ENCODE data around the gene FAM163A. TPM values are rescaled to one million over a fixed set of nuclear protein-coding genes. Genes with fewer than 3 reads are reported as not detected.

Gene FAM163A
- total and polyA plus RNA-seq, 2 experiments from 2014 or later = 0.06 to 0.42 TPM

DNA sequence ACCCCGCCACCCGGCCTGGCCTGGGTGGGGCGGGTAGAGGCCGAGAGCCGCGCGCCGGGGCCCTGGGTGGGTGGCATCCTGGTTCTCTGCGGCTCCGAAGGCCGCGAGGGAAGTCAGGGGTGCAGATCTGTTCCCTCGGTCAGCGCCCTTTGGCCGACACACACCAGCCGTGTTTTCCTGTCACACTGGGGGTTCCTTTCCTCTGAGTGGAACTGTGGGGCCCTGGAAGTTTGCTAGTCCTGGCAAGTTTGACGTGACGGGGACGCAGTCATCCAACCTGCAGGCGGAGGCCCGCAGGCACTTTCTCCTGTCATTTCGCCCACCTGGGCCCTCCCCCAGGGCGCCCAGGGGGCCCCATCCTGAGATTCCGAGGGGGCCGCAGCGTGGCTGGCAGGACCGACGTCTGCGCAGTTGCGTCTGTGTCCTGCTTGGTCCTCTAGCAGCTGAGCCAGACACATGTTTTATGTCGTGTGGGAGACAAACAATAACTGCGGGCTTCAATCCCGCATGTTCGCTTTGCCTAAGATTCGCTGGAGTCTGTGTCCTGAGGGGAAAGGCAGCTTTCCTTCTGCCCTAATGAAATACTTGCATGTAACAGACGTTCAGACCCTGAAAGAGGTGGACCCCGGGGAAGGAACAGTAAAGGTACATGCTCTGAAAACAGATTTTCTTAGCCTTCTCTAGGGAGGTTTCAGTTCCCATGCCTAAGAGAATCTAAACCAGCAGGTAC, 1.5 kb downstream of the FAM163A start:
- no peak overlapping the region for H3K27ac ChIP-seq
- no peaks in the 10 kb centered on the region for H3K4me1 ChIP-seq (ENCODE audit: low read depth)
- no peak for DNase-seq (ENCODE audit: low read depth in 1 of 2, low spot score in 1 of 2)
- no peak overlapping the region for H3K4me3 ChIP-seq
- TF ChIP-seq, protein P1, sequence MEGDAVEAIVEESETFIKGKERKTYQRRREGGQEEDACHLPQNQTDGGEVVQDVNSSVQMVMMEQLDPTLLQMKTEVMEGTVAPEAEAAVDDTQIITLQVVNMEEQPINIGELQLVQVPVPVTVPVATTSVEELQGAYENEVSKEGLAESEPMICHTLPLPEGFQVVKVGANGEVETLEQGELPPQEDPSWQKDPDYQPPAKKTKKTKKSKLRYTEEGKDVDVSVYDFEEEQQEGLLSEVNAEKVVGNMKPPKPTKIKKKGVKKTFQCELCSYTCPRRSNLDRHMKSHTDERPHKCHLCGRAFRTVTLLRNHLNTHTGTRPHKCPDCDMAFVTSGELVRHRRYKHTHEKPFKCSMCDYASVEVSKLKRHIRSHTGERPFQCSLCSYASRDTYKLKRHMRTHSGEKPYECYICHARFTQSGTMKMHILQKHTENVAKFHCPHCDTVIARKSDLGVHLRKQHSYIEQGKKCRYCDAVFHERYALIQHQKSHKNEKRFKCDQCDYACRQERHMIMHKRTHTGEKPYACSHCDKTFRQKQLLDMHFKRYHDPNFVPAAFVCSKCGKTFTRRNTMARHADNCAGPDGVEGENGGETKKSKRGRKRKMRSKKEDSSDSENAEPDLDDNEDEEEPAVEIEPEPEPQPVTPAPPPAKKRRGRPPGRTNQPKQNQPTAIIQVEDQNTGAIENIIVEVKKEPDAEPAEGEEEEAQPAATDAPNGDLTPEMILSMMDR (IDR thresholded peaks at IDR 0.05; ENCODE audit: low read depth, low read length) = no peak
- peaks cover 100% of the 10 kb centered on the region for H3K27me3 ChIP-seq
- H3K36me3 ChIP-seq = no peaks in the 10 kb centered on the region
- H3K9me3 ChIP-seq (ENCODE audit: low read depth) = no peaks in the 10 kb centered on the region

GRCh38 chr1:179745131-179745611, 2.1 kb downstream of the FAM163A start:
- H3K9me3 ChIP-seq (ENCODE audit: low read depth) = no peaks in the 10 kb centered on the region
- peaks cover 98% of the 10 kb centered on the region for H3K27me3 ChIP-seq
- no peak for DNase-seq (ENCODE audit: low read depth in 1 of 2, low spot score in 1 of 2)
- H3K27ac ChIP-seq = no peak overlapping the region
- no peaks in the 10 kb centered on the region for H3K4me1 ChIP-seq (ENCODE audit: low read depth)
- TF ChIP-seq, protein P1 (IDR thresholded peaks at IDR 0.05; ENCODE audit: low read depth, low read length) = no peak
- no peaks in the 10 kb centered on the region for H3K36me3 ChIP-seq
- H3K4me3 ChIP-seq = no peak overlapping the region

DNA sequence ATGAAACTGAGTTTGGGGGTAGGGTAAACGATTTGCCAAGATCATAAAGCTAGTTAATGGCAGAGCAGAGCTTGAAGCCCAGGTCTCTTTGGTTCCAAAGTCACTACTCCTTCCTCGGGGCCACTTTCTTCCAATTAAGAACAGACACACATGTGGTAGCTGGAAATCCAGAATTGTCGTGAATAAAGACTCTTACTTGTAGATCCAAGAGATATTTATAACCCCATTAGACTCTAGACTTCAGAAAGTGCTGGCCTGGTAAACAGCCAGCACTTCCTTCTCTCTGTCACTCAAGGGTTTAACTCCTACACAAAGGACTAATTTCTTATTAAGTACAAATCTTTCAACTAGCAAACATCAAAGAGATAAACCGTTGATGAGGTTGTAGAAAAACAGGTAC, 2.7 kb downstream of the FAM163A start:
- Histone ChIP-seq H3K36me3 (no peaks in the 10 kb centered on the region), H3K27me3 (peaks cover 94% of the 10 kb centered on the region), H3K9me3 (ENCODE audit: low read depth) (no peaks in the 10 kb centered on the region), H3K4me3 (no peak overlapping the region), H3K4me1 (ENCODE audit: low read depth) (no peaks in the 10 kb centered on the region), H3K27ac (no peak overlapping the region)
- TF ChIP-seq, protein P1 (IDR thresholded peaks at IDR 0.05; ENCODE audit: low read depth, low read length) = no peak
- DNase-seq (ENCODE audit: low read depth in 1 of 2, low spot score in 1 of 2) = no peak

- peaks cover 81% of the 10 kb centered on the region for H3K27me3 ChIP-seq
- TF ChIP-seq, protein P1 (IDR thresholded peaks at IDR 0.05; ENCODE audit: low read depth, low read length) = no peak
- no peak for DNase-seq (ENCODE audit: low read depth in 1 of 2, low spot score in 1 of 2)
- no peaks in the 10 kb centered on the region for H3K4me1 ChIP-seq (ENCODE audit: low read depth)
- H3K36me3 ChIP-seq = no peaks in the 10 kb centered on the region
- H3K27ac ChIP-seq = no peak overlapping the region
- H3K9me3 ChIP-seq (ENCODE audit: low read depth) = no peaks in the 10 kb centered on the region
- no peak overlapping the region for H3K4me3 ChIP-seq
These were observed 4.5 kb downstream of the FAM163A start for GRCh38 chr1:179747611-179748010.

- Histone ChIP-seq H3K27me3 (peaks cover 75% of the 10 kb centered on the region), H3K36me3 (no peaks in the 10 kb centered on the region), H3K4me1 (ENCODE audit: low read depth) (no peaks in the 10 kb centered on the region), H3K9me3 (ENCODE audit: low read depth) (no peaks in the 10 kb centered on the region), H3K27ac (no peak overlapping the region), H3K4me3 (no peak overlapping the region)
- no peak for DNase-seq (ENCODE audit: low read depth in 1 of 2, low spot score in 1 of 2)
- TF ChIP-seq, protein P1 (IDR thresholded peaks at IDR 0.05; ENCODE audit: low read depth, low read length) = no peak
These were observed 5.7 kb downstream of the FAM163A start for GRCh38 chr1:179748772-179749171.

All from cardiac muscle cell (in vitro differentiated cells and primary cell).